MCF 10A (cell line): ENCODE measurements around the gene MICALL2. TPM values are rescaled to one million over a fixed set of nuclear protein-coding genes. Genes with fewer than 3 reads are reported as not detected.

Source experiments
- BruUV-seq: library from RNA; stranded (reverse); fragments of 400-500 nt; replicated peaks from 2 replicates; lab custom pipeline; 2021; lab: Mats Ljungman, UMichigan
- CTCF ChIA-PET: fragments of 300-600 bp; sonication (Branson Sonifier 250); formaldehyde crosslinking; extraction: SDS; loops from one replicate; lab custom pipeline; 2021; ENCODE audit warnings: antibody characterized with exemption, inconsistent platforms; lab: Yijun Ruan, JAX
- POLR2A ChIA-PET: fragments of 300-600, 350-650 bp; sonication (Branson Sonifier 250); formaldehyde crosslinking; extraction: SDS; loops from one replicate; lab custom pipeline; 2020; ENCODE audit warnings: antibody characterized with exemption, inconsistent platforms; lab: Yijun Ruan, JAX
- DNase-seq: peaks from one replicate; pipeline ENCODE4 v3.0.0-alpha.2; 2018; ENCODE audit not compliant: unreplicated experiment
- H3K27ac Mint-ChIP-seq: one replicate; pipeline ENCODE4 v1.8.0; 2022; ENCODE audit warnings: mild to moderate bottlenecking, low read depth, mixed read lengths; ENCODE audit not compliant: unreplicated experiment
- H3K27me3 Mint-ChIP-seq: one replicate; pipeline ENCODE4 v1.8.0; 2022; ENCODE audit warnings: mixed read lengths; ENCODE audit not compliant: insufficient read depth, unreplicated experiment
- H3K36me3 Mint-ChIP-seq: one replicate; pipeline ENCODE4 v1.8.0; 2022; ENCODE audit warnings: mild to moderate bottlenecking, moderate library complexity, mixed read lengths; ENCODE audit not compliant: insufficient read depth, unreplicated experiment
- H3K4me1 Mint-ChIP-seq: one replicate; pipeline ENCODE4 v1.8.0; 2022; ENCODE audit warnings: mixed read lengths; ENCODE audit not compliant: insufficient read depth, unreplicated experiment
- H3K4me3 Mint-ChIP-seq: one replicate; pipeline ENCODE4 v1.8.0; 2022; ENCODE audit warnings: mild to moderate bottlenecking, moderate library complexity, mixed read lengths; ENCODE audit not compliant: unreplicated experiment
- H3K9me3 Mint-ChIP-seq: one replicate; pipeline ENCODE4 v1.8.0; 2022; ENCODE audit warnings: mixed read lengths; ENCODE audit not compliant: unreplicated experiment
- CTCF ChIP-seq: fragments of 200-600 bp; IDR thresholded peaks from one replicate; pipeline ENCODE4 v1.8.0; 2022; ENCODE audit warnings: antibody characterized with exemption, mild to moderate bottlenecking; ENCODE audit not compliant: unreplicated experiment
- intact Hi-C: fragments of 100-400 bp; cut with micrococcal nuclease; formaldehyde crosslinking; loops from 2 replicates; pipeline ENCODE4 v1.14.1; 2022
- total RNA-seq: library from RNA; stranded (reverse); gene quantifications from 2 replicates; pipeline ENCODE4 v1.2.3, GENCODE V29; 2022

Gene MICALL2
- total RNA-seq, 1 experiment from 2014 or later = 15.8 TPM

- no TSS peak for BruUV-seq
- Mint-ChIP-seq H3K4me1 (no peaks in the 10 kb centered on the region), H3K4me3 (no peak overlapping the region), H3K27me3 (peaks cover 48% of the 10 kb centered on the region), H3K9me3 (no peaks in the 10 kb centered on the region), H3K27ac (no peak overlapping the region), H3K36me3 (no peaks in the 10 kb centered on the region)
- ChIA-PET CTCF (no interaction called here), POLR2A (no interaction called here)
- intact Hi-C loops = no loop called here
- TF ChIP-seq CTCF = no peak
- no peak for DNase-seq
These were observed 72.5 kb downstream of the MICALL2 start for GRCh38 chr7:1386623-1387220.

GRCh38 chr7:1385809-1386622 lies 73.3 kb downstream of the MICALL2 start:
- no peak overlapping the region for H3K4me3 Mint-ChIP-seq
- POLR2A ChIA-PET = no interaction called here

GRCh38 chr7:1385086-1385808 lies 74.0 kb downstream of the MICALL2 start:
- BruUV-seq = no TSS peak
- no peak overlapping the region for H3K4me3 Mint-ChIP-seq
- H3K36me3 Mint-ChIP-seq = no peaks in the 10 kb centered on the region
- ChIA-PET POLR2A (no interaction called here), CTCF (no interaction called here)
- TF ChIP-seq CTCF = no peak
- no peak overlapping the region for H3K27ac Mint-ChIP-seq
- no peak for DNase-seq
- no peaks in the 10 kb centered on the region for H3K9me3 Mint-ChIP-seq
- H3K27me3 Mint-ChIP-seq = peaks cover 39% of the 10 kb centered on the region
- no peaks in the 10 kb centered on the region for H3K4me1 Mint-ChIP-seq
- intact Hi-C loops = no loop called here

More at GRCh38 chr7:1385809-1386622, 73.3 kb downstream of the MICALL2 start:
- CTCF ChIA-PET = no interaction called here
- no peak overlapping the region for H3K27ac Mint-ChIP-seq
- no peak for TF ChIP-seq CTCF
- H3K36me3 Mint-ChIP-seq = no peaks in the 10 kb centered on the region
- H3K27me3 Mint-ChIP-seq = peaks cover 47% of the 10 kb centered on the region
- DNase-seq = no peak
- H3K4me1 Mint-ChIP-seq = no peaks in the 10 kb centered on the region
- H3K9me3 Mint-ChIP-seq = no peaks in the 10 kb centered on the region
- intact Hi-C loops = no loop called here
- no TSS peak for BruUV-seq

Other genes with a start within 250 kb of the MICALL2 start
- gene UNCX, start 226.6 kb downstream of the MICALL2 start, total RNA-seq = not detected in 2 replicates
- gene INTS1, start 44.9 kb upstream of the MICALL2 start, total RNA-seq = 86.3 and 93.5 TPM in 2 replicates
- 37.8 and 45.6 TPM in 2 replicates for gene MAFK, start 71.2 kb upstream of the MICALL2 start, total RNA-seq
- 9.0 and 14.2 TPM in 2 replicates for gene TMEM184A, start 96.7 kb upstream of the MICALL2 start, total RNA-seq
- 38.2 and 42.1 TPM in 2 replicates for gene PSMG3, start 110.6 kb upstream of the MICALL2 start, total RNA-seq
- not detected in 2 replicates for gene ELFN1, start 210.8 kb upstream of the MICALL2 start, total RNA-seq